ENCODE data around the gene CDH13.

Gene CDH13

DNA sequence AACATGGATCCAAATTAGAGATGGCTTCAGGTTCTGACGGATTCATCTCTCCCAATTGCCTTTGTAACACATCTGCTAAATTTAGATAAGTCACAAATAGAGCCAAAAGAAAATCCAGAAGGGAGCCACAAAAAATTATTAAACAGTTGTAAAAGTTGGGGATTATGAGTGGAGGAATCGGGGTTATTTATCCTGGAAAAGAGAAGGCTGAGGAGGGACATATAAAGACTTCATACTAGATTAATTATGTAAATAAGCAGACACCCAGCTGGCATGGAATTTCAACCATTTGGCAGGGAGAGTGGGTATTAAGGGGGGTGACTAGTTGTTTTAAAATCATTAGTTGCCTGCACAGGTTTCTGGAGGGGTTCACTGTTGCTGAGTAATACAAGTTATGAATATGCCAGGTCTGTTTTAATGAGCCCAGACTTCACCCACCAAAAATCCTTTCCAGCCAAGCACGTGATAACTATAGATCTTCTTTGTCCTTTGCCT is 89.6 kb downstream of the CDH13 start:
- TF ChIP-seq, protein P1, sequence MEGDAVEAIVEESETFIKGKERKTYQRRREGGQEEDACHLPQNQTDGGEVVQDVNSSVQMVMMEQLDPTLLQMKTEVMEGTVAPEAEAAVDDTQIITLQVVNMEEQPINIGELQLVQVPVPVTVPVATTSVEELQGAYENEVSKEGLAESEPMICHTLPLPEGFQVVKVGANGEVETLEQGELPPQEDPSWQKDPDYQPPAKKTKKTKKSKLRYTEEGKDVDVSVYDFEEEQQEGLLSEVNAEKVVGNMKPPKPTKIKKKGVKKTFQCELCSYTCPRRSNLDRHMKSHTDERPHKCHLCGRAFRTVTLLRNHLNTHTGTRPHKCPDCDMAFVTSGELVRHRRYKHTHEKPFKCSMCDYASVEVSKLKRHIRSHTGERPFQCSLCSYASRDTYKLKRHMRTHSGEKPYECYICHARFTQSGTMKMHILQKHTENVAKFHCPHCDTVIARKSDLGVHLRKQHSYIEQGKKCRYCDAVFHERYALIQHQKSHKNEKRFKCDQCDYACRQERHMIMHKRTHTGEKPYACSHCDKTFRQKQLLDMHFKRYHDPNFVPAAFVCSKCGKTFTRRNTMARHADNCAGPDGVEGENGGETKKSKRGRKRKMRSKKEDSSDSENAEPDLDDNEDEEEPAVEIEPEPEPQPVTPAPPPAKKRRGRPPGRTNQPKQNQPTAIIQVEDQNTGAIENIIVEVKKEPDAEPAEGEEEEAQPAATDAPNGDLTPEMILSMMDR (IDR thresholded peaks at IDR 0.05; ENCODE audit: low read depth, low read length): no peak
- in situ Hi-C loops (cut with HindIII; ENCODE audit: low sequenced_read_pairs): no loop called here
- H3K4me3 ChIP-seq (ENCODE audit: low read depth, low read length): no peak overlapping the region
- no peak for DNase-seq (ENCODE audit: low read depth, low spot score)

DNA sequence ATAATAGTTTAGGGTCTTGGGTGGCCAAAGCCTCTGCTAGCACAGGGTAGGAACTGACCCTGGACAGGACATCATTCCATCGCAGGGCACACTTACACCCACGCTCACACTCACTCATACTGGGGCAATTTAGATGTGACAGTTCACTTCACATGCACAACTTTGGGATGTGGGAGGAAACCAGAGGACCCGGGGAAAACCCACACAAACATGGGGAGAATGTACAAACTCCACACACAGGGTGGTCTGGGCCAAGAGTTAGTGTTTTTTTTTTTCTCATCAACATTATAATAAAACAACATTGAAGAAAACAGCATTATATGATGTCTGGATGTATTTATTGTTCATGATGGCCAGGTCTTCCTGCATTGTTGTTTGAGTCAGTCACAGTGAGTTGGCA is 93.6 kb downstream of the CDH13 start:
- no peak for DNase-seq (ENCODE audit: low read depth, low spot score)
- no peak overlapping the region for H3K4me3 ChIP-seq (ENCODE audit: low read depth, low read length)
- TF ChIP-seq, protein P1 (IDR thresholded peaks at IDR 0.05; ENCODE audit: low read depth, low read length): no peak
- in situ Hi-C loops (cut with HindIII; ENCODE audit: low sequenced_read_pairs): no loop called here

DNA sequence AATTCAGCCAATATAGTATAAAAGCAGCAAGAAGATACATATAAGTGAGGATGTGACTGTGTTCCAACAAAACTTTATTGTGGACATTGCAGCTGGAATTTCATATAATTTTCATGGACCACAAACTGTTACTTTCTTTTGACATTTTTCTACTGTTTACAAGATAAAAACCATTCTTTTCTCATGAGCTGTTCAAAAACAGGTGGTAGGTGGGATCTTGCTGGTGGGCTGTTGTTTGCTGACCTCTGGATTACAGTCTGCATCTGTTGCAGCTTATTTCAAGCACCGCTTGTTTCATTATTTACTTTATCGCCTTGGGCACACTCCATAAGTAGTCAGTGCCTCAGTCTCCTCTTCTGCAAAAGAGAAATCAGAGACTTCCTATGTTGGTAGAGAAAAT is 99.5 kb downstream of the CDH13 start:
- H3K4me3 ChIP-seq (ENCODE audit: low read depth, low read length): no peak overlapping the region
- no peak for DNase-seq (ENCODE audit: low read depth, low spot score)
- TF ChIP-seq, protein P1 (IDR thresholded peaks at IDR 0.05; ENCODE audit: low read depth, low read length): no peak
- in situ Hi-C loops (cut with HindIII; ENCODE audit: low sequenced_read_pairs): no loop called here

DNA sequence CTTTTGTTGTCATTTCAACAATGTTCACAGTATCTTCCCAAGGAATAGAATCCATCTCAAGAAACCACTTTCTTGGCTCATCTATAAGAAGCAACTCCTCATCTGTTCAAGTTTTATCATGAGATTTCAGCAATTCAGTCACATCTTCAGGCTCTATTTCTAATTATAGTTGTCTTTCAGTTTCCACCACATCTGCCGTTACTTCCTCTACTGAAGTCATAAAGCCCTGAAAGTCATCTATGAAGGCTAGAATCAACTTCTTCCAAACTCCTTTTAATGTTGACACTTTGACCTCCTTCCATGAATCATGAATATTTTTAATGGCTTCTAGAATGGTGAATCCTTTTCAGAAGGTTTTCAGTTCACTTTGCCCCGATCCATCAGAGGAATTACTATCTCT is 102.1 kb downstream of the CDH13 start:
- in situ Hi-C loops (cut with HindIII; ENCODE audit: low sequenced_read_pairs): no loop called here

DNA sequence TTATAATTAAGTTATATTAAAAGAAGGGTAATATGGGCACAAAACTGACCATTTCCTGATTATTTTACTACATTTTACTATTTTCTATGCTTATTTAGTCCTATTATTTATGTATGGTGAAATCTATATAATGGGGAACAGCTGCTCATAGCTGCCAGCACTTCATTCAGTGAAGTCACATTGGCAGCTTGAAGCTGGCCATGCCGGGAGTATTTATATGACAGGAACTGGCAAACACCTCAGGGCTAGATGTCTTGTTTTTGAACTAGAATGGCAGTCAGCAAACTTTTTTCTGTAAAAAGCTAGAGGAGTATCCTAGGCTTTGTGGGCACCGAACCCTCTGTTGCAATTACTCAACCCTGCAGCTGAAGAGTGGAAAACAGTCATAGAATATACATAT is 104.1 kb downstream of the CDH13 start:
- no peak for DNase-seq (ENCODE audit: low read depth, low spot score)
- in situ Hi-C loops (cut with HindIII; ENCODE audit: low sequenced_read_pairs): no loop called here
- H3K4me3 ChIP-seq (ENCODE audit: low read depth, low read length): no peak overlapping the region
- TF ChIP-seq, protein P1 (IDR thresholded peaks at IDR 0.05; ENCODE audit: low read depth, low read length): no peak

More for the DNA sequence above, 102.1 kb downstream of the CDH13 start:
- no peak for DNase-seq (ENCODE audit: low read depth, low spot score)
- TF ChIP-seq, protein P1 (IDR thresholded peaks at IDR 0.05; ENCODE audit: low read depth, low read length): no peak
- no peak overlapping the region for H3K4me3 ChIP-seq (ENCODE audit: low read depth, low read length)

DNA sequence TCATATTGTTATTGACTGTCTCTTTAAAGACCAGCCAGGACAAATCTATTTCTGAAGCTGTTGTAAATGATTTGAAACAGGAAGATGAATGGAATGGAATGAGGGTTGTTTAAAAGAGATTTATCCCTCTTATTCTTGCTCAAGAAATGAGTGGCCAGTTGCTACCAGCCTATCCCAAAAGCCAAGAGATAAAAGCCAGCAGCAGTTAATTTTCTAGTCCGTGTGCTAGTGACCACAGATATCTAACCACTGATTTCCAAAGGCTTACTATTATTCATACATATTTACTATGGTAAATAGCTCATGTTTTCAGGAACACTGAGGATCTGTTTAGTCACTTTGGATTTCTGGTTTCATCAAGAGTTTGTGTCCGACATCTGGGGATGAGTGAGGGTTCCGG is 105.7 kb downstream of the CDH13 start:
- no peak overlapping the region for H3K4me3 ChIP-seq (ENCODE audit: low read depth, low read length)
- no peak for DNase-seq (ENCODE audit: low read depth, low spot score)
- in situ Hi-C loops (cut with HindIII; ENCODE audit: low sequenced_read_pairs): no loop called here
- TF ChIP-seq, protein P1 (IDR thresholded peaks at IDR 0.05; ENCODE audit: low read depth, low read length): no peak

DNA sequence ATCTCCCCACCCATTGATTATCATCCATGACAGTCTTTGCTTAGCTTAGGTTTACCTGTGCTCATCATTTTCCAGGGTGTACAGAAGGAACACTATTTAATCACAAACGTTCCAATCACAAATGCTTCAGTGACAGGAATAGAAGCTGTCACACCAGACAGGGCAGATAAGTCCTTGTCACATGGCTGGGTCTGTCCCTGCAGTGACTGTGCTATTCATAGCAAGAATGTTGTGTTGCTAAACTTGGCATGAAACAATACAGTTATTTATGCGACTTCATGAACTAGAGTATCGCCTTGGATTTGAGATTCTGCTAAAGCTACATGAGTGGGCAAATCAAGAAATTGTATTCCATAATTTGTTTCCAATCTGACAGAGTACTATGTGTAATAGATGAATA is 108.4 kb downstream of the CDH13 start:
- TF ChIP-seq, protein P1 (IDR thresholded peaks at IDR 0.05; ENCODE audit: low read depth, low read length): no peak
- in situ Hi-C loops (cut with HindIII; ENCODE audit: low sequenced_read_pairs): no loop called here
- no peak for DNase-seq (ENCODE audit: low read depth, low spot score)
- H3K4me3 ChIP-seq (ENCODE audit: low read depth, low read length): no peak overlapping the region

All from astrocyte of the spinal cord (primary cell).